NK-92 (cell line): ENCODE data around the gene TBXA2R.
A peak's percentile ranks its signal among the peaks of the same experiment; 100 is the strongest.
"Not testable (repeated sequence)": the region's sequence is repeated elsewhere in the genome, so short reads cannot be mapped to it uniquely, and the experiment has no call there.

Experiments
- DNase-seq: peaks from one replicate; lab custom pipeline; 2025; ENCODE audit not compliant: unreplicated experiment; lab: John Stamatoyannopoulos, UW

The TBXA2R gene

DNA sequence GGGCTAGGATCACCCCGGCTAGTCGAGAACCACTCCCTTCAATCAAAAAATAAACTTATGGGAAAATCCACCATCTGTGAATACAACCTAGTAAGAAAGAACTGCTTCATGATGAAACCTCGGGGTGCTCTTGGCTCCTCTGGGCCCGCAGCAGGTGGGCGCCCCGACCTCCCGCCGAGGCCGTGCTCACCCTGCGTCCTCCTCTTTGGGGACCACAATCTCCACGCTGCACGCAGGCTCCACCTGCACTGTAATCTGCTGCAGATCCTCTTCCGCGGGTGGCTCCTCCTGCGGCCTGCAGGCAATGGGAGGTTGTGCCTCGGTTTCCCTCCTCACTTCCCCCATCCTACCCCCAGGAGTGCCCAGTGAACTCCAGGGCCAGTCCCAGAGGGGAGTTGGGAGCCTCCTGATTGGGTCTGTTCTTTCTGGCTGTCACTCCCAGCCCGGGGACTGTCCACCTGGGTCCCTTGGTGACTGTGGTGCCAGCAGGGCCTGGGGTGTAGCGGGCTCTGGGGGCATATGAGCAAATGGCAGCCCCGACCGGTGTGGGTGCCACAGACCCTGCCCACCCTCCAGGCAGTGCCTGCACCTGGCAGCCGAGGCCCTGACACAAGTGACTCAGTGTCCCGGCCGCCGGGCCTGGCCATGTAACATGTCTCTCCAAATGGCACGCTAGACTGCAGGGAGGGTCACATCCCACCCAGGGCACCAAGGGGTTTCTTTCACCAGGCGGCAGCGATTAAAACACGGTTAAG lies 35.0 kb upstream of the TBXA2R start:
- no peak for DNase-seq

DNA sequence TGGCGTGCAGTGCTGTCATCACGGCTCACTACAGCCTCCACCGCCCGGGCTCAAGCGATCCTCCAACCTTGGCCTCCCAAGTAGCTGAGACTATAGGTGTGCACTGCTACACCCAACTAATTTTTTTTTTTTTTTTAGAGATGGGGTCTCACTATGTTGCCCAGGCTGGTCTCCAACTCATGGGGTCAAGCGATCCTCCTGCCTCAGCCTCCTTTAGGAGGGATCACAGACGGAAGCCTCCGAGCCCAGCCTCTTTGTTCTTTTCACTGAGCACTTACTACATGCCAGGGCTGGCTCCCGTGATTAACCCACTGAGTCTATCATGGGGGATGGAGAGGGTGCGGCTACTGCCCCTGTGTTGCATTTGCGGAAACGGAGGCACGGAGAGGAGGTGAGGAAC lies 32.8 kb upstream of the TBXA2R start:
- DNase-seq = no peak

DNA sequence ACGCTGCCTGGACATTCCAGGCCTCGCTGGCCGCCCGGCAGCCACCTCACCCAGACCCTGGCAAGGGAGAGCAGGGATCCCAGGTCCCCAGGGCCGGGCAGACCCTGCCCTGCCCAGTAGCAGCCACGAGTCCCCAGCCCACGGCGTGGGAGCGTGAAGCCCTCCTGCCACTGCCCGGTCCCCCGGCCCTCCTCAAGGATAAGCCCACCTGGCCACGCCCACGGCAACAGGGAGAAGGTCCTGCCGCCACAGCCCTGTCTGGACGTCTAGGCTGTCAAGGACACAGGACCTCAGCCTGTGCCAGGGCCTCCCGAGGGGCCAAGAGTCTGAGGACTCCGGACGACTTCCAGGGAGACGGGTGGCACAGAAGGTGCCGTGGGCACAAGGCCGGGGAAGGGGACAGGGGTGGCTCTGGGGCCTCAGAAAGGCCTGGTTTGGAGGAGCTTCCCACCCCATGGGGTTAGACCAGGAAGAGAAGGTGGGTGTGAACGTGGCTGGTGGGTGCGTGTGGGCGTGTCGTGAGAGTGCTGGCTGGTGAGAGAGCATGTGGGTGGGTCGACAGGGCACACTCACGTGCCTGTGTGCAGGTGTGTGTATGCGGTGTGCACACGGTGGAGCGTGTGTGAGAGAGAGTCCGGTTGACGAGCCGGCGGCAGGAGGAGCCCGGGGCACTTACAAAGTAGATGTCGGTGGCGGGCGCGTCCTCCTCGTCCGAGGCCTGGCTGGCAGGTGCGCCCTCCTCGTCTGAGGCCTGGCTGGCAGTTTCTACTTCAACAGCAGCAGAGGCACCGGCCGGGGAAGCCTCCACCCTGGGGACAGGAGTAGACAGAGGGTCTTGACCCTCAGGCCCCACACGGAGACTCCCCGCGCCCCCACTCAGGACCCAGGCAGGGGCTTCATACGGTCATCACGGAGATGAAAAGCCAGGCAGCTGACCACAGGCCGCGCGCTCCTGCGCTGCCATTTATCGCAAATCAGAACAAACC lies 31.8 kb upstream of the TBXA2R start:
- no peak for DNase-seq

DNA sequence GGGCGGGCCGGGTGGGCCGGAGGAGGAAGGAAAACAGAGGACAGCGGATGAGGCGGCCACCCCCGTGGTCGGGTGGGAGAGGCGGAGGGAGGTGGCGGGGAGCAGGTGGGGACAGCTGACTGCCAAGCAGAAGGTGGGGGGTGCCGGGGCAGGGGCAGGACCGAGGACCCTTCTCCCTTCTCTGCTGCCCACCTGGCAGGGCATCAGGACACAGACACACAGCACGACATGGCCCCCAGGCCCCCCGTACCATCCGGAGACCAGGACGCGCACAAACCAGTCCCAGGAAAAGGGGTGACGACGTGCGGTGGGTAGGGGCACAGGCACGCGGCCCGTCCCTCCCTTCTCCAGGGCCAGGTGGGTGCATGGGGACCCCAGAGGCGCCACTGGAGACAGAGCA lies 30.9 kb upstream of the TBXA2R start:
- no peak for DNase-seq

DNA sequence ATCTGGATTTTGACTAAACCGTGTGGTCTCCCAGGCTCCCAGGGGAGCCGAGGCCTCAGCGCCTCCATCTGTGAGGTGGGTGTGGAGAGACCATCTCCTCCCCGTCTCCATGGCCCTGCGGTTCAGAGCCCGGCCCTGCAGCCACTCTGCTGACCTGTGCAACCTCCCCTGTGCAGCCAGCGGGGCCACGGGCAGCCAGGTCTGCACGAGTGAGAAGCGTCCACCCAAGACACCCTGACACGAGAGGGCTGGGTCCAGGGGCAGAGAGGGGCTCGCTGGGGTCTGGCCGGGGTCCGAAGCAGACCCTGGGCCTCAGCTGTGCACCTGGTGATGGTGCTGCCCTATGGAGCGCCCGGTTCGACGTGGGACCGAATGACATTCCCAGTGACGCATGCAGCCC lies 30.3 kb upstream of the TBXA2R start:
- no peak for DNase-seq

DNA sequence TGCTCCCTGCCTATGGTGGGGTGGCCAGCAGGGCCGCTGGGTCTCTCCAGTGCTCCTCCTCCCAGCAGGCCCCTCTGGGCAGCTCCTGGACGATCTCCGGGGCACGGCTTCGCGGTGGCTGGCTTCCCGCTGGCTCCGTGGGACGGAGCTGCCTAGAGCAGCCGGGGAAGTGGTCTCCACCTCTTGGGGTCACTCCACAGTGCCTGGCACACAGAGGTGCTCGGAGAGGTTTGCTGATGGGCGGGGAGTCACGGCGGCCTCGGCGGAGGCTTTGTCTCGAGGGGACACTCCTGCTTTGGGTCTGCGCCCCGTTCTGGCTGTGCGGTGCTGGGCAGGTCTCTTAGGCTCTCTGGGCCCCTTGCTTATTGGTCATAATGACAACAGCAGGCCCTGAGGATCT lies 29.8 kb upstream of the TBXA2R start:
- DNase-seq = no peak

DNA sequence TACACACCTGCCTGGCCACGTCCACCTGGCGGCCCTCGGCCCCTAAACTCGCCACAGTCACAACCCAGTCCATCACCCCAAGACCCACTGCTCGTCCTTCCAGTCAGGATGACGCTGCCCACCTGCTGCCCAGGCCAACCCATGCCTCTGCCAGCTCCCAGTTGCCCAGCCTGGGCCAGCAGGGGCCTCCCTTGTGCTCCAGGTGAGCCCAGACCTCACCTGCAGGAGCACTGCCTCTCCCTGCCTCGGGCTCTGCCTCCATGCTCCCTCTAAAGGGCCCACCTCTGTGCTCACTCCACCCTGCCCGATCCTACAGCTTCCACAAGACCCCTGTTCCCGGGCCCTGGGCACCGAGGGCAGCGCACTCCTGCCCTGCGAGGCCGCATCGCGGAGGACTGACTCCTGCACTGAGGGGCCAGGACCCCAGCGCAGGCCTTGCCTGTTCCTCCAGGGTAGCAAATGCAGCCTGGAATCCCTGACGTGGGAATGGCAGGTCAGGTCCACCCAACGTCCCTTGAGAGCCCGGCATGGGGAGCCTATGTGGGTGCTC lies 27.9 kb upstream of the TBXA2R start:
- DNase-seq = no peak

DNA sequence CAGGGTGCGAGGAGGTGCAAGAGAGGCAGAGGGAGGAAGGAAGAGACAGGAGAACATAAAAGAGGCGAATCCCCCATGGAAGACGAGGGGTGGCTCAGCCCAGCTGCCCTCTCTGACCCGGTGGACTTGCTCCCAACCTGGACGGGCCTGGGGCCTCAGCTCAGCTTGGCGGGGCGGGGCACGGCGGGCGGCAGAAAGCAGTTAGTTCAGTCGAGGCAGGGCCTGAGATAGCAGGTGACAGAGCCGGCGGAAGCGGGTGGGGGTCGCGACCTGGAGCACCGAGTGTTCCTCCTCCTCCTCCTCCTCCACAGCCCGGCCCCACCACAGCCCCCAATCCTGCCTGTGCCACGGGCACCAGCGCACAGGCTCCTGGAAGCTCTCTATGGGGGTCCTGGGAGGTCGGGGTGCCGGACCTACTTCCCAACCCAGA lies 26.9 kb upstream of the TBXA2R start:
- no peak for DNase-seq

DNA sequence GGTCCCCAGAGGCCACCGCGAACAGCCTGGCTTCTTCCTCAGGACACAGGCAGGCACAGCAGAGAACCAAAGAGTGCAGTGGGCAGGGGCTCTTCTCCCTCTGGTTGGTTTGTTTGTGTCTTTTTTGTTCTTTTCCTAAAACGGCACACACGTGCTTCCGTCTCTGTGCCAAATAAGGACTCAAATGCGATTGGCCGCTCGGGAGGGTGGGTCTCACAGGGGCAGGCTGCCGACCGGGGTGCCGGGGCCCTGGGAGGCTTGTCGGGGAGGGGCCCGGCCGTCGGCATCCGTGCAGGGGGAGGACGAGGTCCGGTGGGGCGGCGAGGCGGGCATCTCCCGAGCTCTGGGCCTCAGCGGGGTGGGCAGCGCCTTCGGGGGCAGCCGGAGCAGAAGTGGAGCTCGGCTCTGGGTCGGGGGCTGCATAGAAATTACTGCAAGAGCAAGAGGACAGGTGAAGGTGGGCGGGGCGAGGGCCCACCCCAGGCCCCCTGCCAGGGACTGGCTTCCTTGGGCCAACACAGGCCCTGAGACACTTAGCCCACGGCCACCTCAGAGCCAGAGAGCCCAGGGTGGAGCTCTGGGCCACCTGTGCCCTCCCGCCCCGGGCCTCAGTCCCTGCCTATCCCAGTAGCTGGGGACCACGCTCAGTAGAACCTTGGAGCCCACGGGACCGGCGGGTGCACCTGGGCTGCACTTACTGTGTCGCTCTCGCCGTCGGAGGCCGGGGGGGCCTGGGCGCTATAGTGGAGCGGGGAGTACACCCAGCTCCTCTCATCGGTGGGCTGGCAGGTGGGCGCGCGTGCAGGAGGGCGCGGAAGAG lies 26.3 kb upstream of the TBXA2R start:
- no peak for DNase-seq

DNA sequence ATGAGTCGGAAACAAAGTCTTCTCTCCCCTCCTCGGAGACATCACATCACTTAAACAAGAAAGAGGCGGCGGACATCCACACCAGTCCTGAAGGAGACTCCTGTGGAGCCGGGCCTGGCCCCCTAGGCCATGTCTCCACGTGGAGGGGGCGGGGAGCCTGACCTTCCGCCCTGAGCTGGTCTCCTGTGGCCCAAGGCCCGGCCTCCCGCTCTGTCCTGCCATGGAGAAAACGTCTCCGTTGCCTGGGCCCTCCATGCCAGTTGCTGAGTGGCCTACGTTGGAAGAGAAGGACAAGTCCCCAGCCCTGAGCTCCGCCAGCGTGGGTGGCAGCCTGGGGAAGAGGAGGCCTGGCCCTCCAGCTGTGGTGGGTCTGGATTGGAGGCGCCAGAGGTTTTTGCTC lies 25.4 kb upstream of the TBXA2R start:
- no peak for DNase-seq

DNA sequence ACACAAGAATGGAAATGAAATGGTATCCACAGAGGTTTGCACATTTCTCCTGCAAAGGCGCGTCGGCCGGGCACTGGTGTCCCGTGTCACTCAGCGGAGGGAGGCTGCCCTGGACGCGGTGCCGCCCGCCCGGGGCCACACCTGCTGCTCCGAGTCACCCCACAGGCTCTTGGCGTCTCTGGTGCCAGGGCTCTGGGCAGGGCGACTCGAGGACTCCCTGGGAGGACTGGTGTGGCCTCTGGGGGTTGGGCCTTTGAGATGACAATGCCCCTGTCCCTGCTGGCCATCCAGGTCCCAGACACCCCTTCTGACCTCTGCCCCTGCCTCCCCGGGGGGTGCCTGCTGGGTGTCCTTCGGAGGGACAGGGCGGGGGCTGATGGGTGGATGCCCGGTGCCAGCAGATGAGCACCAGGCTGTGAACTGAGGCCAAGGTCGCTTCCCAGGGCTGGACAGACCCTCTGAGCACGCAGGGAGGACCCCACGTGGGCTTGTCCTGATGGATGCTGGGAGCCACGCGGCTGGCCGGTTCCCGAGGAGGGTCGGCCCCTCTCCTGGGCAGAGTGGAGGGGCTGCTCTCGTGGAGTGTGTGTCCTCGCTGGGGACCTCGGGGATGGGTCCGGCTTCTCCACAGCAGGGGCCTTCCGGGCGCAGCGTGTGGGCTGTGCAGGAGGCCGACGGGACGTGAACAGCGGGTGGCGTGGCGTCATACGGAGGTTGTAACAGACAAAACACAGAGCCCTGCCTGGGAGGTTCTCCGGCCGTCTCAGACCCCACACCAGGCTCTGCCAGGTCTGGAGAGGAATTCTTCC lies 24.6 kb upstream of the TBXA2R start:
- no peak for DNase-seq

DNA sequence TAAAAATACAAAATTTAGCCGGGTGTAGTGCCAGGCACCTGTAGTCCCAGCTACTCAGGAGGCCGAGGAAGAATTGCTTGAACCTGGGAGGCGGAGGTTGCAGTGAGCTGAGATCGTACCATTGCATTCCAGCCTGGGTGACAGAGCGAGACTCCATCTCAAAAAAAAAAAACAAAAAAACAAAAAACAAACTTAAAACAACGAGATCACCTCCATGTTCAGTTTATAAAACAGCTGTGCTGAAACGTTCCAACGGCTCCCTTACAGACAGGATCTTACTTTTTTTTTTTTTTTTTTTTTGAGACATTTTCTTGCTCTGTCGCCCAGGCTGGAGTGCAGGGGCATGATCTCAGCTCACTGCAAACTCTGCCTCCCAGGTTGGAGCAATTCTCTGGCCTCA lies 22.1 kb upstream of the TBXA2R start:
- not testable (repeated sequence) for DNase-seq

DNA sequence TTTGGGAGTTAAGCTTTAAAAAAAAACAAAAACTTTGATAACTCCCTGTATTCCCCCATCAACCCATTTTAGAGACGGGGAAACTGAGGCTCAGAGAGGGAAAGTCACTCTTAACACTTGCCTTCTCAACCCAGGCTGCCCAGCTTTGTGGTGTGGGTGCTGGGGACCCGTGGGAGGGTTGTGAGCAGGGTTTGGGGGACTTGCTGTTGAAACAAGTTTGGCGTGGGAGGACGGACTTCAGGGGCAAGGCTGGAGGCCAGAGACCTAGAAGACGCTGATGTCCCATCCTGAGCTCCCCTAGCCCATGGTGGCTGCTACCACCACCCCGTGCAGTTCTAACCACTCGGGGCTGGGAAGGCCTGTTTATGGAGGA lies 20.7 kb upstream of the TBXA2R start:
- no peak for DNase-seq

DNA sequence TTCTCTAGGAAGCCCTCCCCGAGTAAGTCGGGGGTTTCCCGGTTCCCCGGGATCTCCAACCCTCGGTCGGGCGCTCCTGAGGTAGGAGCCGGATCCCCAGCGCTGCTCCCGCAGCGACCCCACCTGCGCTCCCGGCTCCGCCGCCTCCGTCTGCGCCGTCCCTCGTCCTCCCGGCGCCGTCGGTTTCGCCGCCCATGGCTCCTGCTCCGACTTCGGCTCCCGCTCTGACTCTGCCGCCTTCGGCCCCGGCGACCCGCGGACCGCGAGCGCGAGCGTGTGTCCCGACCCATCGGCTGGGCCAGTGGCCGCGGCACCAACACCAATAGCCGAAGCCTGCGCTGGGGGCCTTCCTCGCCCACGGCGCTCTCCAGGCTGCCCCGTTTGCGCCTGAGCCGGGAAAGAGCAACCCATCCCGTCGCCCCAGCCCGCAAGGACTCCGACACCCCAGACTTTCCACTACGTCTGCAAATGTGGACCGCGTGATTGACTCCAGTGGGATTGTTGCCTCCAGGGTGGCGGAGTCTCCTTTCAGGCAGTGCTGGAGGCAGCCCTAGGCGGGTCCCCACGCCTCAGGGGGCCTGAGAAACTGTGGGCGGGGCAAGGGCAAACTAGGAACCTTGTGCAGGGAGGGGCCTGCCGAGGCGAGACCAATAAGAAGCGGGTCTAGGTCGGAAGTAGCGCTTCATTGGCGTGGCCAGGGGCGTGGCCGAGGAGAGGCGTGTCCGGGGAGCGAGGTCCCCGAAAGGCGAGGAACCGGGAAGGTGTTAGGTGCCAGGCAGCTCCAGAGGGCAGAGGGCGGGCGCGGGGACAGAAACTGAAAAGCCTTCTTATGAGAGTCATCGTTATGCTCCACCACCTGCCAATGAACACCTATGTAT lies 20.0 kb upstream of the TBXA2R start, which contains the start of gene CACTIN:
Gene CACTIN (minus strand): TSS at position 318 of the 878 bp plus-strand sequence. CDS start 28 bp downstream, at position 290.
- peak; percentile 81 for DNase-seq

DNA sequence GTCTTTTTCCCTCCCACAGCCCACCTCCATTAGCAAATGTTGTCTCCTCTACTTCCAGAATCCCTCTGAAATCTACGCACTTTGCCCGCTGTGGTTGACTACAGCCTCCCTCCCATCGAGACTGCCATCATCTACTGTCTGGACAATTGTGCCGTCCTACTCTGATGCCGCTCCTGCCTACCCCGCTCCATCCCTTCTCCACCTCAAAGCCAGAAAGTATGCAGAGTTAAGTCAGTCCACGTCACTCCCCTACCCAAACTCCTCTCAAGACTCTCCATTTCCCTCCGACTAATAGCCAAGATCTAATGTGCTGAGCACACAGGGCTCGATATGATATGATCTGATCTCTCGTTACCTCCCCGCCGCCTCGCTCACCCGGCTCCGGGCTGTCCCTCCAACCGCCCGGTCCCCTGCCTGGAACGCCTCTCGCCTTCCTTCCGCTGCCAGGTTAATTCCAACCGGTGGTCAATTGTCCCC lies 19.4 kb upstream of the TBXA2R start:
- DNase-seq = no peak

DNA sequence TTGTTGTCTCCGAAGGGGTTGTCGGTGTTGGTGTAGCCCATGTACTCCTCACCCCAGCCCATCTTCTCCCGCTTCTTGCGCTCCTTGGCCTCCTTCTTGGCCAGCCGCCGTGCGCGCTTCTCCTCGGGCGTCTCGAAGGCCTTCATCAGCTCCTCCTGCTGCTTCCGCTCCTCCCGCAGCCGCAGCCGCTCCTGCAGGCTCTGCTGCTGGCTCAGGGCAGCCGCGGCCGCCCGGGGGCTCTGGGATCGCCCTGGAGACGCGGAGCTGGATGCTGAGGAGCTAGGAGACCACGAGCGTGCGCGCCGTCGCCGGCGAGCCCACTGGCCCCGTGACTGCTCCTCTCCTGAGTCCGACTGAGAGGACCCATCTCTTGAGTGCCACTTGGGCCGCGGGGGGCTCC lies 17.0 kb upstream of the TBXA2R start:
- no peak for DNase-seq

DNA sequence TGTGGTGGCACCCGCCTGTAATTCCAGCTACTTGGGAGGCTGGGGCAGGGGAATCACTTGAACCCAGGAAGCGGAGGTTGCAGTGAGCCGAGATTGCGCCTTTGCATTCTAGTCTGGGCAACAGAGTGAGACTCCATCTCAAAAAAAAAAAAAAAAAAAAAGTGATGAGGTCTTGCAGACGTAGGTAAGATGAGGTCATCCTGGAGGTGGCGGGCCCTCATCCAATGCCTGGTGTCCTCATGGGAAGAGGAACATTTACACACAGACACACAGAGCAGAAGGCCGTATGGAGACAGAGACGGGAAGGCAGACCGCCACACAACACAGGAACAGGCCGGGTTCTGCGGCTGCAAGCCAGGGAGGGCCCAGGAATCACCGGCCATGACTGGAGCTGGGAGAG lies 15.5 kb upstream of the TBXA2R start:
- DNase-seq = no peak

DNA sequence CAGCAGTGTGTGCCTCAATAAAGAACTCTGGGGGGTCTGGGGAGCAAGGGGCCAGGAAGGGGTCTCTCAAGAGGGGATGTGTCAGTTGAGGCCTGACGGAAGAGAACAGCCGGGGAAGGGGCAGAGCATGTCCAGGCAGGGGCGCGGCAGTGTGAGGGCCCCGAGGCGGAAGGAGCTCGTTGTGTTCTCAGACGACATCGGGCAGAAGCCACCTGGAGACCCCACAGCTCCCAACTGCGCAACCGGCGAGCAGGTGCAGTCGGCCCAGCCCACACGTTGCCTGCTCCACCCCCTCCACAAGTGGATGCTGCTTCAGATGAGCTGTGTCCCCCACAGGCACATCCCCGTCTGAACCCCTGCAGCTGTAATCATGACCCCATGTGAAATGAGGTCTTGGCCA lies 15.0 kb upstream of the TBXA2R start:
- no peak for DNase-seq
